ENCODE results near the gene CLMN. TPM values are rescaled to one million over a fixed set of nuclear protein-coding genes. Genes with fewer than 3 reads are reported as not detected.

The CLMN gene
- total and polyA plus RNA-seq, 2 donors (not counting 3 experiments of a cell fraction or from before 2014, with no cell fraction given): 0.72 to 9.6 TPM

DNA sequence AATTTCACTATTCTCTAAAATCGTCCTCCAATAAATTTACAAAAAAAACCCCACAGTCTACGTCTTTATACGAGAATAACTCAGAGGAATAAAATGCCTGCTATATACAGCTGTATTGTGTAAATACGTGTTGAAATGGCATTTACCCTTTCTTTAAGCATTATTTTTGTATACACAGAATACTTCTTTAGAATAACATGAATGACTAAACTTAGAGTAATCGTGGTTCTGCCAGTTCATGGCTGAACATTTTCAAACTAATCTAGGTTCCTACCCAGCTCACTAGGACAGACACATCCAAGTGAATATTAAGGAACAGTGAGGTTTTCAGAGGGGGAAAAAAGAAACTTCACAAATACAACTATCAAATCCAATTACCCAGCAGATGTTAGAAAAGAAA, 186.9 kb downstream of the CLMN start:
- no TSS peak for BruUV-seq (replicated peaks)
- Histone ChIP-seq H3K36me3 (ENCODE audit: control insufficient read depth in 2 of 2, extremely low read depth in 1 of 2, insufficient read depth in 2 of 2, low read length in 2 of 2) (peaks cover 0 to 19% of the 10 kb centered on the region in 2 experiments), H3K4me3 (replicated peaks in 1 of 3; ENCODE audit: insufficient read depth in 1 of 3, low read depth in 1 of 3, low read length in 3 of 3) (no peak overlapping the region), H3K79me2 (ENCODE audit: control insufficient read depth, insufficient read depth, low read length) (peaks cover 37% of the 10 kb centered on the region), H3K27me3 (ENCODE audit: control insufficient read depth in 2 of 2, insufficient read depth in 2 of 2, low read length in 2 of 2) (no peaks in the 10 kb centered on the region), H3K9me1 (replicated peaks; ENCODE audit: control insufficient read depth, extremely low read depth, insufficient read depth, low read length) (no peaks in the 10 kb centered on the region), H3K9ac (replicated peaks; ENCODE audit: extremely low read depth, insufficient read depth, low read length) (no peak overlapping the region), H3K4me1 (ENCODE audit: control insufficient read depth, extremely low read depth, insufficient read depth, low read length) (no peaks in the 10 kb centered on the region), H3K9me3 (replicated peaks; ENCODE audit: control insufficient read depth, insufficient read depth, low read length) (no peaks in the 10 kb centered on the region), H3K27ac (ENCODE audit: insufficient read depth, low read depth, low read length) (no peak overlapping the region), H3K4me2 (ENCODE audit: insufficient read depth, low read length) (no peak overlapping the region), H4K20me1 (replicated peaks; ENCODE audit: control insufficient read depth, extremely low read depth, insufficient read depth, low read length) (peaks cover 2% of the 10 kb centered on the region), H2AFZ (ENCODE audit: low read depth, low read length) (no peak overlapping the region)
- TF ChIP-seq, protein P1, sequence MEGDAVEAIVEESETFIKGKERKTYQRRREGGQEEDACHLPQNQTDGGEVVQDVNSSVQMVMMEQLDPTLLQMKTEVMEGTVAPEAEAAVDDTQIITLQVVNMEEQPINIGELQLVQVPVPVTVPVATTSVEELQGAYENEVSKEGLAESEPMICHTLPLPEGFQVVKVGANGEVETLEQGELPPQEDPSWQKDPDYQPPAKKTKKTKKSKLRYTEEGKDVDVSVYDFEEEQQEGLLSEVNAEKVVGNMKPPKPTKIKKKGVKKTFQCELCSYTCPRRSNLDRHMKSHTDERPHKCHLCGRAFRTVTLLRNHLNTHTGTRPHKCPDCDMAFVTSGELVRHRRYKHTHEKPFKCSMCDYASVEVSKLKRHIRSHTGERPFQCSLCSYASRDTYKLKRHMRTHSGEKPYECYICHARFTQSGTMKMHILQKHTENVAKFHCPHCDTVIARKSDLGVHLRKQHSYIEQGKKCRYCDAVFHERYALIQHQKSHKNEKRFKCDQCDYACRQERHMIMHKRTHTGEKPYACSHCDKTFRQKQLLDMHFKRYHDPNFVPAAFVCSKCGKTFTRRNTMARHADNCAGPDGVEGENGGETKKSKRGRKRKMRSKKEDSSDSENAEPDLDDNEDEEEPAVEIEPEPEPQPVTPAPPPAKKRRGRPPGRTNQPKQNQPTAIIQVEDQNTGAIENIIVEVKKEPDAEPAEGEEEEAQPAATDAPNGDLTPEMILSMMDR (IDR thresholded peaks at IDR 0.05; ENCODE audit: extremely low read depth in 1 of 2, insufficient read depth in 1 of 2, low read depth in 1 of 2, low read length in 2 of 2): no peak
- TF ChIP-seq JUN (IDR thresholded peaks at IDR 0.05; ENCODE audit: borderline replicate concordance, insufficient read depth, insufficient read length, low read depth) (no peak), FOS (IDR thresholded peaks at IDR 0.05; ENCODE audit: borderline replicate concordance, insufficient read depth, low read length) (no peak), MAX (IDR thresholded peaks at IDR 0.05; ENCODE audit: insufficient read depth, insufficient read length) (no peak), POLR2AphosphoS5 (IDR thresholded peaks at IDR 0.05; ENCODE audit: insufficient read depth, low read depth, low read length) (no peak), EZH2 (IDR thresholded peaks at IDR 0.05; ENCODE audit: borderline replicate concordance, low read depth, low read length, severe bottlenecking) (no peak), MYC (IDR thresholded peaks at IDR 0.05; ENCODE audit: low read depth, low read length) (no peak), GATA2 (IDR thresholded peaks at IDR 0.05; ENCODE audit: insufficient read depth, insufficient read length, low read depth, low read length) (no peak), POLR2A (IDR thresholded peaks at IDR 0.05; ENCODE audit: low read depth, low read length) (no peak)
- CTCF ChIA-PET: interaction anchor here (0.7 to 1.2 kb wide), 3 partner anchors 14 to 310 kb away, joined by 3 to 7 read pairs (median 3); no protein-coding TSS in a partner anchor
- no peak for DNase-seq (ENCODE audit: low read depth, low spot score)
- dilution Hi-C loops (cut with MboI; ENCODE audit: extremely low pct_ligation_motif_present, low sequenced_read_pairs) (no loop called here), intact Hi-C loops (cut with micrococcal nuclease) (no loop called here)
- FAIRE-seq: no peak
- POLR2A ChIA-PET: no interaction called here

Small RNA genes within 50 kb of the gene (microRNA-seq; reads per million reads assigned to microRNA genes)
- gene MIR3173 (ENCODE audit: borderline number of aligned reads, borderline replicate concordance): 5.0 reads per million, percentile 11 among the genes with 10 or more reads in this experiment

Small RNA genes within 50 kb of the gene (small RNA-seq; reads per million reads assigned to genes)
- gene MIR3173 (ENCODE audit: insufficient read depth, insufficient read length, low read depth, low replicate concordance): 0.88 reads per million

Other genes with a start within 250 kb of the CLMN start
- gene DICER1, start 162.4 kb downstream of the CLMN start, total RNA-seq: 41.1 and 43.6 TPM in 2 replicates
- 8.2 and 8.3 TPM in 2 replicates for gene DICER1, start 162.4 kb downstream of the CLMN start, polyA plus RNA-seq
- gene SYNE3, start 196.7 kb upstream of the CLMN start, total RNA-seq: 18.8 and 19.1 TPM in 2 replicates
- 2.6 and 3.0 TPM in 2 replicates for gene SYNE3, start 196.7 kb upstream of the CLMN start, polyA plus RNA-seq
- 50.9 and 52.0 TPM in 2 replicates for gene GLRX5, start 215.1 kb upstream of the CLMN start, total RNA-seq
- gene GLRX5, start 215.1 kb upstream of the CLMN start, polyA plus RNA-seq: 27.1 and 42.6 TPM in 2 replicates